NCI-H1694 treated with DMSO at 0.1 percent for 48 hours (cell line): ENCODE measurements around the gene C16orf74.

Source experiments
- DNase-seq: peaks from one replicate; lab custom pipeline; 2025; lab: John Stamatoyannopoulos, UW

The C16orf74 gene

DNA sequence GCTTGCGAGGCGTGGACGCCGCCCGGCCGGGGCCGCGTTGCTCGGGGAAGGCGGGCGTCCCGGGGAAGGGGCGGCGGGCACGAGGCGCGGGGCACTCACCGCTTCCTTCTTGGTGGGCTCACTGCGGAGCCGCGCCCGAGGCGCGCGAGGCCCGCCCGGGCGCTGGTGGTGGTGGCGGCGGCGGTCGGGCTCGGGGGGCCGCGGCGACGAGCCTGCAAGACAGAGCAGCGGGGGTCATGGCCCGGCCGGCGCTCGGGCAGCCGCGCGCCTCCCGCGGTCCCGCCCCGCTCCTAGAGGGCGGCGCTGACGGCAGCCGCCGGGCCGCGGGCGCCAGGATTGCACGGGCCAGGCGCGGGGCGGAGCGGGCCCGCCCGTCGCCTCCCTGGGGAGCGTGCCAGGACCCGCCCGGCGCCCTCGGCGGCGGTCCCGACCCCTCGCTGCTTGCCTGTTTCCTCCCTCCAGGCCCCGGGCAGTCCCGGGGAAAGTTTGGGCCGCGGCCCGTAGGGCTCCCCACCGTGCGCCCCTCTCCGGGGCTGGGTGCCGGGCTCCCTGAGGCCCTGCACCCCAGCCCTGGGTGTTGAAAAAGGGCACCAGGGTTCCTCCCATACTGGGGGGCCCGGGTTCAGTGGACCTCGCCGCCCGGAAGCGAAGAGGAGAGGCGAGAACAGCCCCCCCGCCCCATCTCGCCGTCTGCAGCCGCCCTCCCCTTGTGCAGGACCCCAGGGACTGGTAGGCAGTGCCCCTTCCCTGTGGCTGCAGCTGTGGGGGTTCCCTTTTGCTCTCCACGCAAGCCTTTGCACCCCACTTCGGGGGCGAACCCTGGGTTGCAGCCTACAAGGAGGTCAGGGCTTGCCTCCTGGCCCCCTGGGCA lies at the start of gene C16orf74:
C16orf74 (minus strand) TSS at position 270 of the 871 bp plus-strand sequence. CDS start 15,879 bp downstream, outside the sequence.
- peak; percentile 20 for DNase-seq

DNA sequence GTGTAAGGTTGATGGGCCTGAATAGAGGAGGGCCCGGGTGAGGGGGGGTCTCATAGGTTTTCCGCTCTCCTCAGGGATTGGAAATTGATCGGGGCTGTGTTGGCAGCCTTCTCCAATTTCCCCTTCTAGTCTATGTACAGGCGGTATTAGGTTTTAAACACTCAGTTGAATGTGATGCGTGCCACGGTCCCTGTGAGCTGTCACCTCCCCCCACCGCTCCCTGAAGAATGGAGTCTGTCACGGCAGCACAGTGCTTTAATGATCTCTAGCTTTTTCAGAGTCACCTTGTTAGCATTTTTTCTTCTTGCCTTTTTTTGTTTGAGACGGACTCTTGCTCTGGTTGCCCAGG lies 49.4 kb upstream of the C16orf74 start:
- no peak for DNase-seq

DNA sequence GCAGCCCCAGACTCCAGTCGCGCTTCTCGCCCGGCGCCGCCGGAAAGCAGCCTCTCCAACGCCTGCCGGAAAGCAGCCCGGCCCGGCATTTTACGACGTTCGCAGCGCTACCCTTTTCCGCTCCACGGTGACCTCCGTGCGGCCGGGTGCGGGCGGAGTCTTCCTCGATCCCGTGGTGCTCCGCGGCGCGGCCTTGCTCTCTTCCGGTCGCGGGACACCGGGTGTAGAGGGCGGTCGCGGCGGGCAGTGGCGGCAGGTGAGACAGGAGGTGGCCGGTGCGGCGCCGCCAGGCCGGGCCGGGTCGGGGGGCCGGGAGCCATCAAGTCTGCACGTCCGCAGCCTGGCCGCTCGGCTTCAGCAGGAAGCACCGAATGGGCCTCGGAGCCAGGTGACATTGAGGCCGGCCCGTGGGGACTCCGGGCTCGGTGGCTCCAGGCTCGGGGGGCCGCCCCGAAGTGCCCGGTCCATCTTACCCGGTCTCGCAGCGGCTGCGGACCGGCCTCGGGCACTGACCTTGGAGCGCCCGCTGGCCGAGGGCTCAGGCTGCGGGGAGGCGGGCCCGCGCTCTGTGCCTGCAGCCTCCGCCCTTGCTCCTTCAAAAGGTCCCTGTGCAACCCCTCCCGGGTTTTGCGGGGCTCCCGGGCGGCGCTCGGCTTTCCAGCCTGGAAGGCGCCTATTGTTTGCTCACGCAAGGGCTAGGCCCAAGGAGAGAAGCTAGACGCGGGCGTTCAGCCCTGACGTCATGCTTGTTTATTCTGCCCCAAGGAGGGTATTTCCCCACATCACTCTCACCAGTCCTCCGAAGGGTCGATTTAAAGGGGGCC lies 48.8 kb upstream of the C16orf74 start, which contains the start of the genes COX4I1 and EMC8:
COX4I1 (plus strand) TSS at position 199 of the 824 bp plus-strand sequence. CDS start 1,511 bp downstream, outside the sequence.
EMC8 (minus strand) TSS at position 48 of the 824 bp plus-strand sequence. CDS start 249 bp downstream, outside the sequence.
- peak; percentile 91 for DNase-seq

DNA sequence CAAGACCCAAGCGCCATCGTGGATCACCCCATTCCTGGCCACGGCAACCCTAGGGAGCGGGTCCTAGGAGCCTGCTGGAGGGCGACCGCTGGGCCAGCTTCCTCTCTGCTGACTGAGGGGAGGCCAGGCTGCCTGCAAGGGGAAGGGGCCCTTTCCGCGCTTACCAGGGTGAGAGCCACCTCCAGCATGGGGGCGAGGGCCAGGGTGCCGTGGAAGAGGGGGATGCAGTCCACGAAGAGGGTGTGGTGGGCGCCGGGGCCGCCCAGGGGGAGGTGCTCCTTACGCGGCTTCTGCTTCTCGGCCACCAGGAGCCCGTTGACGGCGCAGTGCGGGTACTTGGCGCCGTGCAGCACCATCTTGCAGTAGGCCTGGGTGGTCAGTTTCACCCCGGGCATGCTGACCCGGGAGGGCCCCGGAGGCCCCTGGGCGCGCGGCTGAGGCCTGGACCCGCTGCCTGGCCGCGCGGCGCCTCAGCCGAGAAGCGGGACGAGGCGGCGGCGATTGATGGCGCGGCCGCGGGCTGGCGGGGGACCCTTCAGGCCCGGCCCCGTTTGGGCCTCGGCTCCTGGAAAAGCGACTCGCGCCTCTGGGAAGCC lies 48.1 kb upstream of the C16orf74 start:
- DNase-seq = no peak

DNA sequence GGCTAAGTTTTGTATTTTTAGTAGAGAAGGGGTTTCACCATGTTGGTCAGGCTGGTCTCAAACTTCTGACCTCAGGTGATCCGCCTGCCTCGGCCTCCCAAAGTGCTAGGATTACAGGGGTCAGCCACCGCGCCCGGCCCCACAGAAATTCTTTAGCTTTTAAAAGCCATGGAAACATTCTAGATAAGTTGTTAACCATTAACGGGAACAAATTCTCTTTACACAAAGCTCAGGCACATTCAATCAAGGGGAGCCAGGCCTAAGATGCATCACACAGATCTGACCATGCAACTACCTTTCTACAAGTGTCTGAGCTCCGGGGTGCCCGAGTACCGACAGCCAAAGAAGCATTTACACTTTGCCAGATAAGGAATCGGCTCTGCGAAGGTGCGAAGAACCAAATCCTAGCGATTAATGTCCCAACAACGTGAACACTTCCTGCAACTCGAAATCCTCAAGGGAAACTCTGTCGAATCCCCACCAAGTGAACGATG lies 47.4 kb upstream of the C16orf74 start:
- no peak for DNase-seq

DNA sequence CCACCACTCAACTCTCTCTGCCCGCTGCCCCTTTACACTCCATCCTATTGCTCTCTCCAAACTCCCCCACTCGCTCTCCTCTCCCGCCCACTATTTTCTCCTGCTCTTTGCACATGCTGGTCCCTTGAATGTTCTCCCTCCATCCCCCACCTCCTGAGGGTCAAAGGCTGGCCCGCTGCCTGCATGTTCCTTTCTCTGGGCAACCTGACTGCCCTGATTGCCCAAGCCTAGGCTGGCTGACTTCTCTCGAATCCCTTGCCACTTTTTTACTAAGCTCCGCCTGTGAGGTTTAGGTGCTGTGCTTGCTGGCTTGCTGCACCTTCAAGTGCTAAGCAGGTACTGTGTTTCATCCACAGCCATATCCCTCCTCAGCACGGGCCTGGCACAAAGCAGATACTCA lies 45.7 kb upstream of the C16orf74 start:
- no peak for DNase-seq

DNA sequence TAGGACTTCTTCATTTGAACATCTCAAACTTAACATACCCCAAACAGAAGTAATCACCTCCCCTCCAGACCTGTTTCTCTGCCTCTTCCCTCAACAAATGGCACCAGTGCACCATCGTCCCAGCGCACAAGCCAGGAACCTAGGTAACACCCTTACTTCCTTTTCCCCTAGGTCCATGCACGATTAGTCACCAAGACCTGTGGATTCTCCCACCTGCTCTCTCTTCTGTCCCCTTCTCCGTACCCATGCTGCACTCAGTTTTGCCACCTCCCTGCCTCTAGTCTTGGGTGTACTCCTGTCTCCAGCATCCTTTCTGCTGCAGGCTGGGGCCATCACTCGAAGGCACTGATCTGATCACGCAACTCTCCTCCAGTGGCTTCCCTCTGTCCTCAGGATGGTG lies 45.3 kb upstream of the C16orf74 start:
- DNase-seq = no peak

DNA sequence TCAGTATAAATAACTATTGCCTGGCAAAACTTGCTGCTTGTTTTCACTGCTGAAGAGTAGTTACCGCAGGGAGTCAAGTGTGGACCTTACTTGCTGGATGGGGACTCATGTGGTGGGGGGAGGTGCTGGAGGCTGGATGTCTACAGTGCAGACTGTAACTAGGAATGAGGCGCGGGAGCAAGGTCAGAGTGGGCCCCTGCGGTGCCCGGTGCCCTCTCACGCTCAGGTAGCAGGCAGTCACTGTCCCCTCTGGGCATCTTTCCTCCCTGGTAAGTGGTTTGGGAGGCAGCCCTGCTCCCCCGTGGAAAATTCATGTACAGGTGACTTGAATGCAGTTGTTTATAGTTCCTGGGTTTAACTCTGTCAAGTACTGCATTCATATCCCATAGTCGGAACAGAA lies 43.8 kb upstream of the C16orf74 start:
- no peak for DNase-seq

DNA sequence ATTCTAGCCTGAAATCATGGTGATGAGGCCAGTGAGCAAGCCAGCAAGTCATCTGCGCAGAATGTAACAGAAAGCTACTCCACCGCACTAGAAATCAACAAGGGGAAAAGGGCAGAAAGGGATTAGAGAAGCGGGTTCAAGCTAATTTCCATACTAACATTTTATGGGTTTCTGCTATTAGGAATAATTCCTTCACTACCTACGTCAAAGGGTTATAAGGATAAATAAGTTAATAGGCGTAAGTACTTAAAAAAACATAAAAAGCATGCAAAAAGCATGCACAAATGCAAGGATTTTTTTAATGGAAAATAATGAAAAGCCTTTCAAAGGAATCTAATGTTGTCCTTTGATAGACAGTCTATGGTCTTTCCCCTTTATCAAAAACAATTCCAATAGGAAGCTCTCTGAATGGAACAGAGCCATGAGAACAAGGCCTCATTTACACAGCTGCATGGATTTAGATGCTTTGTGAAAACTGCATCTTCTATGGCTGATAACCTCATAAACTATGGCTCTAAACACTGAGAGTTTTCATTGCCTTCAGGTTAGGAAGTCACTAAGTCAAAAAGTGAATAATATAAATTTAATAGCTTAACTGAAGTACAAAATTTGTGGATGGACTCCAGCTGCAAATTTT lies 42.9 kb upstream of the C16orf74 start:
- no peak for DNase-seq

DNA sequence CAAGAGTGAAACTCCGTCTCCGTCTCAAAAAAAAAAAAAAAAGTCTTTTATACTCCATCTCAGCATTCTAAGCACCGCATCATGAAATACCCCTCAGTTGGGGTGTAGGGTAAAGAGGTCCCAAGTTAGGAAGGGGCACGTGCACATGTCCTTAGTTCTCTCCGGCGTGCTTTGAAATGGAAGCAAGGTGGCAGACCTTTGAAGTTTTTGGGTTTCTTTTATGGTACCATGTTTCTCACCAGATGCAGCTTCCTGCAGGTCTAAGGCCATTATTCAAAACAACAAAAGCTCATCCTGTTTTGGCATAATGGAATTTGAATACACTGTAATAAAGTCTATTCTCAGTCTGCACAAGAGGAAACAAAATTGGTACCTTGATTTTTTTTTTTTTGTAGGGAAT lies 38.9 kb upstream of the C16orf74 start:
- no peak for DNase-seq

DNA sequence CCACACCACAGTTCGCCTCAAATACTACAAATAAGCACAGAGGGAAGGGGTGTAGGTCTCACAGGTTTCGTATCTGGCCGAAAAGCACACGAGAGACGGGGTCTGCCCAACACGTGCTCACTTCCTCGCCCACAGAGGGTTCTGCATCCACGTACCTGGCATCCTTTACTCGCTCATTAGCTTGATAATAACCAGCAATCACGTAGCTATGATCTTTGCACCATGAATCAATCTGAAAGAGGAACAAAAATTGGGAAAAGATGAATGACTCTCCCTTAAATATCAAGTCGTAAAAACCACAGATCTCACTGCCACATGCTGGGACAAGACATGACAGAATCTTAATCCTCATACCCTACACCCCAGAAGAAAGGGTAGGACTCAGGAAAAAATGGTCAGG lies 37.9 kb upstream of the C16orf74 start:
- DNase-seq = no peak

DNA sequence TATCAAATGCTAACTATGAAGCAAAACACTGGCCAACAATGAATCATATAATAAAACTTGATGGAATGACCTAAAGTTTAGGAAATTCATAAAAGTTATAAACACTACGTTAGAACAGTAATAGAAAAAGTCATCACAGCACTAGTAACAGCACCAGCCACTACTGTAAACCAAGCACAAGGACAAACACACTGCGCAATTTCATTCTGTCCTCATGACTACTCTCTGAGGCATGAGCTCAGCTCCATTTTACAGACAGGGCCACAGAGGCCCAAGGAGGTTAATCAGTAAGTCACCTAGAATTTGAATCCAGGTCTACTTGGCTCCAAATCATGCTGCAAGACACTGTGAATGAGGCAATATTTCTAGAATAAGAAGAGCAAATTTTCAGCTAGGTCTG lies 35.0 kb upstream of the C16orf74 start:
- DNase-seq = no peak

DNA sequence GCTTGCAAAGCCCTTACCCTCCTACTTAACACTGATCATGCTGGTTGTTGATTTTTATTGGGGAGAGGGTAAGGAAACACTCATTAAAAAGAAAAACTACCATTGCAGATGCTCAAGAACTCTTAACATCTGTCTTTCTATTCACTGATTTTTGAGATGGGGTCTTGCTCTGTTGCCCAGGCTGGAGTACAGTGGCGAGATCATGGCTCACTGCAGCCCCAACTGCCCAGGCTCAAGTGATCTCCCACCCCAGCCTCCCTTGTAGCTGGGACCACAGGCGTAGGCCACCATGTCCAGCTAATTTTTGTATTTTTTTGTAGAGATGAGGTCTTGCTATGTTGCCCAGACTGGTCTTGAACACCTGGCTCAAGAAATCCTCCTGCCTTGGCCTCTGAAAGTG lies 33.9 kb upstream of the C16orf74 start:
- DNase-seq = no peak

DNA sequence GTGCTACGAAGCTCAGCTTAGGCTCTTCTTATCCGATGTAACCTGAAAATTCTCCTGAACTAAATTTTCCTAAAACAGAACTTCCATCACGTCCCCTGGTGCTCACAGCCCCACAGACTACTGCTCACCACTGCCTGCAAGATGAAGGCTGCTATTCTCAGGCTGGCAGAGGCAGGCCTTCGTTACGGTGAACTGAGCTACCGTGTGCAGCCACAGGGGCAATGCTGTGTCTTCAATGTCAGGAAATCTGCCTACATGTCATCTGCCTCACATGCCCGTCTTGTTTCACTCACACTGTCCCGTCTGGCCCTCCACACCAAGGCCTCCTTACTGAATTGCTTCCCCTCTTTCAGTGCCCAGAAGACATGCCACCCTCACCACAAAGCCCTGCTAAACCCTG lies 32.5 kb upstream of the C16orf74 start:
- DNase-seq = no peak

DNA sequence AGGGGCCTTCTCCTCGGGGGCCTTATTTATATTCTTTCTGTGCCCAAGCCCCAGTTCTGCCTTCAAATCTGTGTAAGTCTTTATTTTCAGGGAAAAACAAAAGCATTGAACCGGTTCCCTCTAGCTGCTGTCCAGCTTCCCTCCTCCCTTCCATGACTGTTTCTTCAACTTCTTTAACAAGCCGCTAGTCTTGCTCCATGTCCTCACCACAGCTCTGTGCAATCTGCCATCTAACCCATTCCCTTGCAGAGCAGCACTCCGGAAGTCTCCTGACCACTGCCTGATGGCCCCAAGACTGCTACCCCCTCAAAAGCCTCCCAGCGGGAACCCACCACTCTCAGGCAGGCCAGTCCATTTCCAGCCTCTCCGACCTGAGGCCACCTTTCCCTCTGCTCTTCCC lies 31.6 kb upstream of the C16orf74 start:
- no peak for DNase-seq

DNA sequence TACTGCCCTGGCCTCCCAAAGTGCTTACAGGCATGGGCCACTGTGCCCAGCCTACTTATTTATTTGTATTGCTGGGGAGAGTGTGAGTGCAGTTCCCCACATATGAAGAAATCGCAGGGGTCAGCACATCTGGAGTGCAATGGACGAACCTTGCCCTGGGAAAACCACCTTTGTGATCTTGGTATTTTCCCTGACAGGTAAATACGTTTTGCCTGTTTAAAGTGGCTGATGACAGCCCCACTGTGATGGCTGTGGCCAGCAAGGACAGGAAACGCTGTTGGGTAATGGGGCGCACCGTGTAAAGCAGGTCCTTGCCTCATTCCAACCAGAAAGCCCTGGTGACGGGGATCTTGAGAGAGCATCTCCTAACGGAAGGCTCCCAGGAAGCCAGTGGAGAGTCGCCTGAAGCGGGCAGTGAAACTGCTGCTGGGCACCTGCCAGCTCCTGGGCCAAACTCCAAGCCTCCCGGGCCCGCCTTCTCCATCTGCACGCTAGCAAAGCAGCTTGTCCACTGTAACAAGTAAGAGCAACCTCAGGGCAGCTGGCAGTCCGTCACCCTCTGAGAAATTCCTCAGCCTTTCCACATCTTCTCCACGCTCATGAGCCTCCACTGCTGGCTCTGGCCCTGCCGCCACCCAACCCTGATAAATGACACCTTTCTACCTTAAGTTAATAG lies 30.9 kb upstream of the C16orf74 start:
- peak; percentile 39 for DNase-seq

DNA sequence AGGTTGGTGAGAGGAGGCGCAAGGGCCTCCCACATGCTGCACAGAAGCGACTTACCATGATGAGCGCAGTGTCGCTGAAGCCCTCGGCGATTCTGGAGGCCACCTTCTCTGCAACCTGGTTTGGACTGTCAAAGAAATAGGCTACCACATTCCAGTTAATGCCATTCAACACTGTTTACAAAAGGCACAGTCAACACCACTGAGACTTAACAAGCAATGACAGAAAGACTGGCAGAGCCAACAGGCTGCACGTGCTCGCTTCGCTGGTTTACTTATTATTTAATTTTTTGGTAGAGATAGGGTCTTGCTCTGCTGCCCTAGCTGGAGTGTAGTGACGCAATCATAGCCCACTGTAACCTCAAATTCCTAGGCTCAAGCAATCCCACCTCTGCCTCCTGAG lies 30.3 kb upstream of the C16orf74 start:
- no peak for DNase-seq

DNA sequence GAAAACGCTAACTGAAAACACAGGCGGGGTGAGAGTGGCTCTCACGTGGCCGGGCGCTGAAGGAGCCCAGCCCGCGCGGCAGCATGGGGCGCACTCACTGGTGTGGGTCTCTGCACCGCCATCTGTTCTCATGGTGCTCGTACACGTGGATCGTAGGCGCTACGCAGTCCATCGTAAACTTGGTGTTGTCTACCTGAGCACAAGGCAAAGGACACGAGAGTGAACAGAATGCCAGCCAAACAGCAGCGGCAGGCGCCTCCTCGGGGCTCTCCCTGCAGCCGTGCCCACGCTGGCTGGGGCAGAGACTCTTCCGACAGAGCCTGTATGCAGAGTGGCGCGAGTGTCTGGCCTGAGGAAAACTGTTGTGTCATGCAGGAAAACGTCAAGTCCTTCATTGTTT lies 29.4 kb upstream of the C16orf74 start:
- no peak for DNase-seq

DNA sequence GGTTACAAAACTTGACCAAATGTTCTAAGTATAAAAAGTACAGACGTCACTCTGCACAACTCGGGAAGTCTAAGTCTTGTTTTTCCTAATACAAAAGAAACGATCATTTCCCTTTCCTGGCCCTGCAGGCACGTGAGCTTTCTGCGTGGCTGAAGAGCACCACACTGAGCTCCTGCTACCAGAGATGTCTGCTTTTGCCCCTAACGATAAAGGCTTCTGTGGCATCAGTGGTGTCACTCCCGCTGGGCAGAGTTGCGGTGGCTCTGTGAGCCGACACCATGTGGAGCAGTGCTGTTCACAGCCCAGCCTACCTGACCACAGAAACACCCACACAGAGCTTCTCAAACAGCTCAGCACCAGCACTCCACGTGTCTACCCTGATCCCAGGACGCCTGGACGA lies 28.0 kb upstream of the C16orf74 start:
- DNase-seq = no peak

DNA sequence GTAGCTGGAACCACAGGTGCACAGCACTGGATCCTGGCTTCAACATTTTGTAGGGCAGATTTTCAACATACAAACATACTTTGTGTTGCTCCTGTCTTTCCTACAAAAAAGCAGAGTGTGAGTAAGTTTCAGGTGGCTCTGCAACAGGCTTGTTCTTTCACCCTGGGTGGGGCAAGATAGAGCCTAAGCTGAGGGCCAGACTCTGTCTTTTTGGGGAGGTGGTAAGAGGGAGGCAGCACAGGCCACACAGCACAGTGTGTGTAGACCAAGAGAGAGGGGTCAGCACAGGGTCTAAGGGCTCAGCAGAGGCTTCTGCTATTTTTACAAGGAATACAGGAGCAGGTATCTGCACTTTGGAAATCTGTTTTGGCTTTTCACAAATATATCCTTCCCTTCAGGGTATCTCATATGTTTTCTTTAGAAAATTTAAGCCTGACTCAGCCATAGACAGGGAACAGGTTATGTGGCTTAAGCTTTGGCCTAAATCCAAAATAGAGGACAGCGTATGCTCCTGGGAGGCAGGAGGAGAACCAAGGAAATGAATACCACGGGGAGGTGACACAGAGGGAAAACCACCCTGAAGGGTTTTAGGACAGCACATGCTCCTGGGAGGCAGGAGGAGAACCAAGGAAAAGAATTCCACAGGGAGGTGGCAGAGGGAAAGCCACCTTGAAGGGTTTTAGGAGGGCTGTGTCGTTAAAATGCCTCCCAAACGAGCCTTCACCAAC lies 26.9 kb upstream of the C16orf74 start:
- no peak for DNase-seq

DNA sequence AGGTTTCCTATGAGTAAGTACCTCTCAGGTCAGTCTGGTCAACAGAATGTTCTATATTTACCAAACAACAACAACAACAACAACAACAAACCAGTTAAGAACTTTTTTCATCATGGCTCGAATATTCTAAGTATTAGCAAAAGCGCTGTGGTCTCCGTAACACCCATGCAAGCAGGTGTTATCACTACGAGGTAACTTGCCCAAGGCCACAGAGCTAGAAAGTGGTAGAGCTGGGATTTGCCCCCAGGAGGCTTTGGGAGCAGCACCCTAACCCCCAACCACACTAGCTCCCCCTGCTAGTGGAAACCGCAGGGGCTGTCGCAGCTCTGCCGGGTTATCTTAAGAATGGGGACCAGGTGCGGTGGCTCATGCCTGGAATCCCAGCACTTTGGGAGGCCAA lies 23.9 kb upstream of the C16orf74 start:
- no peak for DNase-seq
